ENCODE data around the gene OR4Q3.
"Not testable (repeated sequence)": the region's sequence is repeated elsewhere in the genome, so short reads cannot be mapped to it uniquely, and the experiment has no call there.

The OR4Q3 gene

DNA sequence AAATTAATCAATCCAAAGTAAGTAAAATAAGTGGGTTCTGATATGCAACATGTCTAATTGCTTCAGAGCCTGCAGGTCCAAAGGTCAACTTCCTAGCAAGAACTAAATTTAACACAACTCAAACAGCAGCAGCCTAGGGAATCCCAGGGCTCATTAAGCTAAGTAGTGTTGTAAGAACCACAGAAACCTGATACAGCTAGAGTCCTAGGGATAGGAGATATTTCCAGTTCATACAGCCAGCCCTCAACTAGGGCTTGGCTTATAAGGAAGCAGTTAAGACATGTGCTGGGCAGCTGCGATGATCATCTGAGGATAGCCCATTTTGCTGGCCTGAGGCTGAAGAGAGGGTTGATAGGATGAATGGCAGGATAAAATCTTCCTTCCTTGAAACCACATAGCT lies at the start of gene OR4Q3:
Gene OR4Q3 (plus strand): TSS at position 316 of the 400 bp plus-strand sequence.
- TF ChIP-seq GATA2 (IDR thresholded peaks at IDR 0.05; ENCODE audit: low read depth, low read length): no peak
- no peak for TF ChIP-seq GATA3 (IDR thresholded peaks at IDR 0.05; ENCODE audit: low read depth, low read length)

DNA sequence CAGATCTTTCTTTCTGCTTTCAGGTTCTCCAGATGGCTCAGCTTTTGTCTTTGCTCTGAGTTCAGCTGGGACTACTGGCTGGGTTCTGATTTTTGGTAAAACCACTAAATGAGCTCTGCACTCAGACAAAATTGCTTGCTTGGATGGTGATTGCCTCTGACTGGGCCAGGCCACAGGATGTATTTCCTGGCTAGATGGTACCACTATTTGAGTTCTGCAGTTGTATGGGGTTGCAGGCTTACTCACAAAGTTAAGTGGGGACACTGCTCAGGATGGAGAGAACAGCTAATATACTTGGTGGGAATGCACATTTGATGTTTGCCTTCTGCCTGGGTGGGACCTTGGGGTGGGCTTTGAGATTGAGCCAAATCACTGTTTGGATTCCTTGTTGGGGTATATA lies 14.0 kb upstream of the OR4Q3 start:
- no peak for TF ChIP-seq GATA3 (IDR thresholded peaks at IDR 0.05; ENCODE audit: low read depth, low read length)
- TF ChIP-seq GATA2 (IDR thresholded peaks at IDR 0.05; ENCODE audit: low read depth, low read length): no peak

DNA sequence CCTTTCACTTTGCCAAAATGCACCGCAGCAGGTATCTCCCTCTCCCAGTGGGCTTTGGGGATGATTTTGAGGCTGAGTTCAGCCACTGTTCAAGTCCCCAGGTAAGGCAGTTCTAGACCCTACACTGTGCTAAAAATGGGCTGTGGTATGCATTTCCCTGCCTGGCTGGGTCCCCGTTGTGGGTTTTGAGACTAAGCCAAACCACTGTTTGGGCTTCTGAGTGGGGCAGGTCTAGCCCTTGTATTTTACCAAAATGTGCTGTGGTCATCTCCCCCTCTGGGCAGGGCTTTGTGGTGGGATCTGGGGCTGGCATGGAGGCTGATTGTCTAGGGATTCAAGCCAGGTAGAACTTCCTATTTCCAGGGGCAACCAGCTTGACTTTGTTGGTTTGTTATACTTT lies 13.6 kb upstream of the OR4Q3 start:
- TF ChIP-seq GATA3 (IDR thresholded peaks at IDR 0.05; ENCODE audit: low read depth, low read length): no peak
- no peak for TF ChIP-seq GATA2 (IDR thresholded peaks at IDR 0.05; ENCODE audit: low read depth, low read length)

DNA sequence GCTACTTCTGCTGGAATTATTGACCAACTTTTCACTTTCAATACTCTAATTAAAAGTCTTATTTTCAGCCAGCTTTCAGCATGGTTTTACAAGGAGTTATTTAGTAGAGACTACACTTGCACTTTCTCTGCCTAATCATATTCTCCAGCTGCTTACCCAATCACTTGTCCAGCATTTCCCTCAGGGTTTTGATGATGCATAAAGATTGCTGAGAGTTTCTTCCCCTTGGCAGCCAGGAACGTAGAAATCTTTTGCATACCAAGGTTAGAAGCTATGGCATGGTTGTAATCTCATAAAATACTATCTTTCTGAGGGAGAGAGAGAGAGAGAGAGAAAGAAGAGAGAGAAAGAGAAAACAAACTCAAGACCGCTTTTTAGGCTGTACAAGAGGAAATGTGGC lies 10.8 kb downstream of the OR4Q3 start:
- TF ChIP-seq GATA2 (IDR thresholded peaks at IDR 0.05; ENCODE audit: low read depth, low read length): no peak
- no peak for TF ChIP-seq GATA3 (IDR thresholded peaks at IDR 0.05; ENCODE audit: low read depth, low read length)

DNA sequence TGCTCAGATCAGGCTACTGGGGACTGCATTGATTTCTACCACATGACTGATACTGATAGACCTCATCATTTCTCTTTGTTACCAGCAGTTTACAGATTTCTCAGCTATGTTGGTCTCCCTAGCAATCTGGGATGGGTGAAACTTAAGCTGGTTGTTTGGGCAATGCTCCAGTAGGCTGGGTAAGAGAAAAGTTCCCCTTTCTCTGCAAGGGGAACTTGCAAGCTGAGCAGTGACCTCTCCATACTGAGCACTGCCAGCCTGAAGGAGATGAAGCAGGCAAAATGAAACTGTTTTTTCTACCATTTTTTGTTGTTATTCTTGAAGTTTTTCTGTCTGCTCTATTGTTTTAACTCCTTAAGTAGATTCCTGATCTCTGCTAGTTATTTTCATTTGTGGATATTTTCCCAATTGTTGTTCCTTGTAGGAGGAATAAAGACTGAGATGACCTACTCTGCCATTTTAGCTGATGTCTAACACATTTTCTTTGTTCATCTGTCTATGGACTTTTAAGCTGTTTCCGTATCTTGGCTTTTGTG lies 28.6 kb downstream of the OR4Q3 start:
- TF ChIP-seq GATA2 (IDR thresholded peaks at IDR 0.05; ENCODE audit: low read depth, low read length) (no peak), GATA3 (IDR thresholded peaks at IDR 0.05; ENCODE audit: low read depth, low read length) (no peak)

DNA sequence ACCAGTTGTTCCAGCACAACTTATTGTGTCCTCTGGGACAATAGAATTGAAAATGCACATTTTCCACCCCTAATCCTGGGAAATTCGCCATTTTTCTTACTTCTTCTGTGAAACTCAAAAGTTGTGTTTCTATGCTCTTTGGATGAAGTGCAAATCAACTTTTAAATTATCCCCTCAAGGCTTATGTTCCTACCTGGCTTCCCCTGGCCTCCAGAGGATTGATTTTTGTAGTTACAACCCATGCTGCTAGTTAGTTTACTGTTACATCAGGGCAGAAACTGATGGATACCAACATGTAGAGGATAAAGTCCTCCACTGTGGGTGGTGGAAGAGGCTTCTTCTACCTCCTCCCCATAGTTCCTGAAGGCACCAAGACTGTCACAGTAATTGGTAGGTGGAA lies 29.8 kb downstream of the OR4Q3 start, which contains the start of gene OR4M1:
Gene OR4M1 (plus strand): TSS at position 301 of the 400 bp plus-strand sequence. CDS start 6,819 bp downstream, outside the sequence.
- TF ChIP-seq GATA2, GATA3 (IDR thresholded peaks at IDR 0.05; ENCODE audit: low read depth, low read length): not testable (repeated sequence)

DNA sequence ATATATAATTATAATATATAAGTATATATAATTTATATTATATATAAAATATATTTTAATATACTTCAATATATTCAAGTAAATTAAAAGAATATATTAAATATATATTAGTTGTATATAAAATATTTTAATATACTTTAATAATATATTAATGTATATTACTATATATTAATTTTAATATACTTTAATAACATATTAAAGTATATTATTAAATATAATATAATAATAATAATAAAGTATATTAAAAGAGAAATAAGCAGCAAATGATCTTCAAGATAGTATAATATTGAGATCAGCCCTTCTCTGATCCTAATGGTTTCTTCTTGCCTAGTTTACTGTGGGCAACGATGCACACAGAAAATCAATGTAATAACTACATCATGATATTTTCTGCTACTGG lies 32.2 kb downstream of the OR4Q3 start:
- TF ChIP-seq GATA3 (IDR thresholded peaks at IDR 0.05; ENCODE audit: low read depth, low read length): no peak
- no peak for TF ChIP-seq GATA2 (IDR thresholded peaks at IDR 0.05; ENCODE audit: low read depth, low read length)

Data from SH-SY5Y (cell line).